Measurements from ENCODE around the gene HSBP1L1. TPM values are rescaled to one million over a fixed set of nuclear protein-coding genes. Genes with fewer than 3 reads are reported as not detected.
A peak's percentile ranks its signal among the peaks of the same experiment; 100 is the strongest.

The HSBP1L1 gene
- total RNA-seq, 2 donors from 2014 or later: 51.8 to 59.6 TPM

DNA sequence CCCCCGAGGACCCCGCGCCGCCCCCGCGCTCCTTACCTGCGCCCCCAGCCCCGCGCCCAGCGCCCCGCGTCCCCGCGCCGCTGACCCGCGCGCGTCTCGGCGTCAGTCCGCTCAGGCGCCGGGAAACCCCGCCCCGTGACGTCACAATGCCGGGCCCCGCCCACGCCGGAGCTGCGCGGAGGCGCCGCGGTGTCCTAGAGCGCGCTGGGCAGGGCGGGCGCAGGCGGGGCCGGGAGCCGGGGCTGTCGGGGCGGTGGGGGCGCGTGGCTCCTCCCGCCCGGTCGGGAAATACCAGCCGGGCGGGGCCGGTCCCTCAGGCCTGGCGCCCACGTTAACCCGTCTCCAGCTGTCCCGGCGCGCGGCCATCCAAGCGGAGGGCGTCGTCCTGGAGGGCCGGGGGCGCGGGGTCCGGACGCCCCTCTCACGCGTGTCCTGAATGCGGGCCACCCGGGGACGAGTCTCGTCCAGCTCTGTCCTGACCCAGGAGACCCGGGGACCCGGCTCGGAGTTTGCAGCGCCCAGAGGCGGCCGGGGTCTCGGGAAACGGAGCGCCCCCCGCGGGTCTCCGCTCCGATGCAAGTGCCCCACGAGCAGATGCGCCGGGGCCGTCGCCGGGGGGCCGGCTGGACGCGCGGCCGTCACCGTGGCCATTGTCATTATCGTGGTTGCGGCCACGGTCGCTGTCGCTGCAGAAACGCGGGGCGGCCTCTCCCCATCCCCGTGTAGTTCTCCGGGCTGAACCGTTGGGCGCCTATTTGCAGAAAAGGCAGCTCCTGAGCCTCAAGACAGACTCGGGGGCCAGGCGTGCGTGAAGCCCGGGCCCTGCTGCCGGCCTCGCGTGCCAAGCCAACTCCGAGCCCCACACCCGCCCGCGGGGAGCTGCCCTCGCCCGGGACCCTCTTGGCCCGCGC, 12.6 kb upstream of the HSBP1L1 start, which contains the start of gene SLC66A2:
Gene SLC66A2 (minus strand): TSS at position 109 of the 911 bp plus-strand sequence. CDS start 727 bp downstream, outside the sequence.
- intact Hi-C loops (cut with DNase I): no loop called here
- H3K27ac ChIP-seq: peak within 1 kb of the TSS; percentile 69
- DNase-seq: peak; percentile 95
- peak within 1 kb of the TSS; percentile 76 for H3K4me3 ChIP-seq
- H3K27me3 ChIP-seq: no peaks in the 10 kb centered on the region
- no peaks in the 10 kb centered on the region for H3K9me3 ChIP-seq
- no peaks in the 10 kb centered on the region for H3K36me3 ChIP-seq
- TF ChIP-seq CTCF (IDR thresholded peaks at IDR 0.05): no peak
- H3K4me1 ChIP-seq: peaks cover 7% of the 10 kb centered on the region
- H3K9ac ChIP-seq (ENCODE audit: low read depth in 2 of 2, low read length in 2 of 2): peak within 1 kb of the TSS; percentile 93 to 94

GRCh38 chr18:79952456-79952995, 11.9 kb upstream of the HSBP1L1 start:
- Histone ChIP-seq H3K9ac (ENCODE audit: low read depth in 2 of 2, low read length in 2 of 2) (peak overlapping the region; percentile 70 to 94), H3K36me3 (no peaks in the 10 kb centered on the region), H3K27me3 (no peaks in the 10 kb centered on the region), H3K27ac (peak overlapping the region; percentile 55), H3K4me1 (peaks cover 7% of the 10 kb centered on the region), H3K9me3 (no peaks in the 10 kb centered on the region), H3K4me3 (peak overlapping the region; percentile 76)
- DNase-seq: no peak
- TF ChIP-seq CTCF (IDR thresholded peaks at IDR 0.05): no peak
- intact Hi-C loops (cut with DNase I): no loop called here

GRCh38 chr18:79952996-79953559, 11.4 kb upstream of the HSBP1L1 start:
- no peaks in the 10 kb centered on the region for H3K9me3 ChIP-seq
- DNase-seq: peak; percentile 69
- no peaks in the 10 kb centered on the region for H3K36me3 ChIP-seq
- H3K9ac ChIP-seq (ENCODE audit: low read depth in 2 of 2, low read length in 2 of 2): peak overlapping the region; percentile 70 to 94
- intact Hi-C loops (cut with DNase I): no loop called here
- H3K27ac ChIP-seq: peak overlapping the region; percentile 55
- H3K4me3 ChIP-seq: no peak overlapping the region
- TF ChIP-seq CTCF (IDR thresholded peaks at IDR 0.05): no peak
- peaks cover 7% of the 10 kb centered on the region for H3K4me1 ChIP-seq
- H3K27me3 ChIP-seq: no peaks in the 10 kb centered on the region

GRCh38 chr18:79953971-79954651, 10.3 kb upstream of the HSBP1L1 start:
- Histone ChIP-seq H3K4me3 (no peak overlapping the region), H3K4me1 (peaks cover 6% of the 10 kb centered on the region), H3K27me3 (no peaks in the 10 kb centered on the region), H3K27ac (peak overlapping the region; percentile 55), H3K36me3 (no peaks in the 10 kb centered on the region), H3K9ac (ENCODE audit: low read depth in 2 of 2, low read length in 2 of 2) (peak overlapping the region in 1 of 2 donors; percentile 70), H3K9me3 (no peaks in the 10 kb centered on the region)
- intact Hi-C loops (cut with DNase I): no loop called here
- DNase-seq: peak; percentile 81
- no peak for TF ChIP-seq CTCF (IDR thresholded peaks at IDR 0.05)

- Histone ChIP-seq H3K4me1 (peaks cover 8% of the 10 kb centered on the region), H3K27ac (peak overlapping the region; percentile 55), H3K4me3 (no peak overlapping the region), H3K36me3 (no peaks in the 10 kb centered on the region), H3K9ac (ENCODE audit: low read depth in 2 of 2, low read length in 2 of 2) (peak overlapping the region in 1 of 2 donors; percentile 62), H3K9me3 (no peaks in the 10 kb centered on the region), H3K27me3 (no peaks in the 10 kb centered on the region)
- intact Hi-C loops (cut with DNase I): no loop called here
- peak; percentile 54 for DNase-seq
- TF ChIP-seq CTCF (IDR thresholded peaks at IDR 0.05): no peak
Measured at GRCh38 chr18:79954791-79955190, 9.7 kb upstream of the HSBP1L1 start.
